Activated CD4-positive, alpha-beta T cell treated with anti-CD3 and anti-CD28 coated beads, Interleukin-10, Interleukin-2, amounts not matched to agents 100 ng/mL and 50 ng/mL, durations not matched to agents 16 hours and 8 hours (primary cell): ENCODE results near the gene PTER.

Experiments used
- DNase-seq: peaks from one replicate; pipeline ENCODE4 v3.0.0-alpha.2; 2020

PTER gene

DNA sequence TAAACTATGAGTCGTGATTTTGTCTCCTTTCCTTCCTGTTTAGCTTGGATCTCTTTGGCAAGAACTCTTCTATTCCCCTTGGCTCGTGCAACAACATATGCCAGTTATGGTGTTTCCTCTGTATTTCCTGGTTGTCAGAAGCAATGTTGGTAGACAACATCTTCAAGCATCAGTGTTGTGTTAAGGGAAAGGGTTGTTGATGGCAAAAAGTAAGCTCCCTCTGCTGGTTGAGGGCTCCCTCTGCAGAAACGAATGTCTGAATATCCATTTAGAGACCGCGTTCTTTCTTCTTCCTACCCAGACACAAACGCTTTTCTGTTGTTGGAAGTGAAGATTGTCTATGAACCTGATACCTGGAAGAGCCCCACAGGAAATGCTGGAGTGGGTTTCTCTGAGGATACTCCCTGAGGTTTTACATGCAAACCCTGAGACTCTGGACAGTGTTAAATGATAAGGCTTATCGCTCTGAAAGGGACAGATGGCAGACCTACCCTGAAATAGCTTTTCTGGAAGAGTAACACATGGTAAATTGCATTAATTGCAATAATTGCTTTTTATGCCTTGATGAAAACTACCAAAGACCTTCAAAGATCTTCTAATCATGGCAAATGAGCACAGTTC is 108.4 kb downstream of the PTER start:
- peak; percentile 40 for DNase-seq

DNA sequence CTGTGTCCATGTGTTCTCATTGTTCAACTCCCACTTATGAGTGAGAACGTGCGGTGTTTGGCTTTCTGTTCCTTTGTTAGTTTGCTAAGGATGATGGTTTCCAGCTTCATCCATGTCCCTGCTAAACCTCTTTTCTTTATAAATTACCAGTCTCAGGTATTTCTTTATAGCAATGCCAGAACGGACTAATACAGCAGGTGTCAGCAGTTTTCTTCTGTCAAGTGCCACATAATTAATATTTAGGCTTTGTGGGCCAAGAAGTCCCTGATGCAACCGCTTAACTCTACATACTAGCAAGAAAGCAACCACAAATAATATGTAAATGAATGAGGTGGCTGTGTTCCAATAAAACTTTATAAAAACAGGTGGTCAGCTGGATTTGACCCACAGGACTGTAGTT is 111.2 kb downstream of the PTER start:
- DNase-seq, result no peak

DNA sequence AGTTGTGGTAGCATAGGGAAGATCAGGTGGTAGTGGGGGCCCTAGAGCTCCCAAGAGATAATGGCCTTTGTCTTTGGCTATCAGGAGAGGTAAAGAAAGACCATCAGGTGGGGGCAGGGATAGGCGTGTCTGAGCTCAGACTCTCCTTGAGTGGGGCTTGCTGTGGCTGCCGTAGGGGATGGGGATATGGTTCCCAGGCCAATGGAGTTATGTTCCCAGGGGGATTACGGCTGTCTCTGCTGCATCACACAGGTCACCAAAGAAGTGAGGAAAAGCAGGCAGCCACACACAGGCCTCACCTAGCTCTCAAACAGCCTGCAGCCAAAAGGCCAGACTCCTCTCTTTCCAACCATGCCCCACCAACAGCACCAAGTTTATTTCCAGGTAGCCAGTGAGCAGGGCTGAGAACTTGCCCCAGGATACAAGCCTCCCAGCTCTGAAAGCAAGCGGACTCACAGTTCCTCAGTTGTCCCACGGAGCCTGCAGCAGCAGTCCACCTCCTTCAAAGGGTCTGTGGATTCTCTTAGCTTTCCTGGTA is 122.5 kb downstream of the PTER start:
- DNase-seq, result no peak

DNA sequence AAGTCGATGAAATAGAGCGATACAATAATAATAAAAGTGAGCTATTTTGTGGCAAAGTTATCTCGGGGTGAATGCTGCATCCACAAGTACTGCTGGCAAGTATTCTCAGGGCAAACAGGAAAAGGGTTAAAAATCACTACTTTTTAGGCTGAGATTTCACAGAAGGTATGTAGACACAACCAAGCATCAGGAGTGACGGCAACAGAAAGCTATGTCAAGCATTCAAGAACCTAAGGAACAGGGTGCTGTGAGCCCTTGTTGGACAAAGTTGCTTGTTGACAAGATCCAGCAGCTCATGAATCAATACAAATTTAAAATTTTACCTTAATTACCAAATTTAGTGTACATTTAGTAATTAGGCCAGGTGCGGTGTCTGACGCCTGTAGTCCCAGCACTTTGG is 126.1 kb downstream of the PTER start:
- DNase-seq, result no peak
